ENCODE results near the gene PDE11A.

The PDE11A gene

GRCh38 chr2:177667626-177668025, 405.0 kb downstream of the PDE11A start:
- peak; percentile 28 for DNase-seq (ENCODE audit: low read depth)

- DNase-seq (ENCODE audit: low read depth): peak; percentile 78
Observed at GRCh38 chr2:177666408-177666807, 406.2 kb downstream of the PDE11A start.

GRCh38 chr2:177665948-177666347, 406.6 kb downstream of the PDE11A start:
- DNase-seq (ENCODE audit: low read depth): peak; percentile 2

GRCh38 chr2:177665328-177665727, 407.2 kb downstream of the PDE11A start:
- DNase-seq (ENCODE audit: low read depth): no peak

GRCh38 chr2:177662895-177663294, 409.7 kb downstream of the PDE11A start:
- no peak for DNase-seq (ENCODE audit: low read depth)

- DNase-seq (ENCODE audit: low read depth): no peak
Observed at GRCh38 chr2:177660742-177661141, 411.8 kb downstream of the PDE11A start.

- DNase-seq (ENCODE audit: low read depth): no peak
Observed at GRCh38 chr2:177658309-177658708, 414.3 kb downstream of the PDE11A start.

- DNase-seq (ENCODE audit: low read depth): no peak
Observed at GRCh38 chr2:177651833-177652232, 420.7 kb downstream of the PDE11A start.

- DNase-seq (ENCODE audit: low read depth): no peak
Observed at GRCh38 chr2:177649568-177650518, 422.7 kb downstream of the PDE11A start.

GRCh38 chr2:177646791-177647190, 425.8 kb downstream of the PDE11A start:
- no peak for DNase-seq (ENCODE audit: low read depth)

- DNase-seq (ENCODE audit: low read depth): no peak
Observed at GRCh38 chr2:177646241-177646640, 426.3 kb downstream of the PDE11A start.

- no peak for DNase-seq (ENCODE audit: low read depth)
Observed at GRCh38 chr2:177641331-177641730, 431.2 kb downstream of the PDE11A start.

GRCh38 chr2:177640423-177640822, 432.2 kb downstream of the PDE11A start:
- DNase-seq (ENCODE audit: low read depth): no peak

GRCh38 chr2:177639262-177639914, 433.2 kb downstream of the PDE11A start:
- no peak for DNase-seq (ENCODE audit: low read depth)

GRCh38 chr2:177638507-177638906, 434.1 kb downstream of the PDE11A start:
- no peak for DNase-seq (ENCODE audit: low read depth)

- no peak for DNase-seq (ENCODE audit: low read depth)
Observed at GRCh38 chr2:177636672-177637071, 435.9 kb downstream of the PDE11A start.

GRCh38 chr2:177635696-177636095, 436.9 kb downstream of the PDE11A start:
- no peak for DNase-seq (ENCODE audit: low read depth)

GRCh38 chr2:177633910-177634294, 438.7 kb downstream of the PDE11A start:
- DNase-seq (ENCODE audit: low read depth): no peak

GRCh38 chr2:177633111-177633510, 439.5 kb downstream of the PDE11A start:
- no peak for DNase-seq (ENCODE audit: low read depth)

GRCh38 chr2:177631680-177632079, 440.9 kb downstream of the PDE11A start:
- DNase-seq (ENCODE audit: low read depth): no peak

- DNase-seq (ENCODE audit: low read depth): no peak
Observed at GRCh38 chr2:177629357-177630024, 443.1 kb downstream of the PDE11A start.

GRCh38 chr2:177628831-177629230, 443.7 kb downstream of the PDE11A start:
- DNase-seq (ENCODE audit: low read depth): no peak

Data from iris pigment epithelial cell (primary cell).